CD4-positive, alpha-beta T cell treated with Interleukin-1 beta for 1 hour (primary cell): ENCODE results near the gene SLC41A1.

ENCODE experiments used
- DNase-seq, 2 donors: peaks; one replicate each; pipeline ENCODE4 v3.0.0-alpha.2; 2020 to 2022

Gene SLC41A1

DNA sequence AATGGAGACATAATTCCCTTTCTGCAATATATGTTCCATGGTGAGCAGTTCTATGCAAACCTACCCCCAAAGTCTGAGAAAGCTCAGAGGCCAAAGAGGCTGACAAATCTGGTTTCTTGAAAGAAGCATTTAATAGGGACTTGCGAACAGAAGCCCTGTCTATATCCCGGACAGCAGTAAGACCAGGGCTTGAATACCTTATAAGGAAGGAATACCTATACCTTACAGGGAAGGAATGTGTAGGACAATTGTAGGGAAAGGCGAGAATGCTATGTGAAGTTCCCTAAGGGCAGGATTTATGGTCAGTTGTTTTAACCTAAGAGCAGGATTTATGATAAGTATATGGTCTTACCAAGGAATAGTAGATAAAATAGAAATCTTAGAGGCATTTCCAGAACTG lies 5.0 kb upstream of the SLC41A1 start:
- DNase-seq = no peak

DNA sequence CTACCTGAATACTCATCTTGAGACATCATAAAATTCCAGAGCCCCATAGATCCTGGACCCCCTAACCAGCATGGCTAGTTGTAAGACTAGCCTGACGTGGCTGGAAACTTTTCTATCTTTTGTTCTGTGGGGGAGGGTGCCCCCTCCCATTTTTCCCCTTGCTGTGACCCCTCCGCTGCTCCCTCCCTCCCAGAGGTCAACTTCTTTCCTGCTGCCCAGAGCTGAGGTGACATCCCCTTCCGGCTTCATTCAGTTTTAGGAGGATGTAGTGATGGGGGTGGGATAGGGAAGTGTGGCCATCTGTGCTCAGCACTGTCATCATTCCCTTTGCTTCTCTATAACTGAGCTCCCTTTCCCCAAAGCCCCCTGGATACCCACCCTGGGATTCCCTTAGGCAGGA lies 4.4 kb upstream of the SLC41A1 start:
- no peak for DNase-seq

DNA sequence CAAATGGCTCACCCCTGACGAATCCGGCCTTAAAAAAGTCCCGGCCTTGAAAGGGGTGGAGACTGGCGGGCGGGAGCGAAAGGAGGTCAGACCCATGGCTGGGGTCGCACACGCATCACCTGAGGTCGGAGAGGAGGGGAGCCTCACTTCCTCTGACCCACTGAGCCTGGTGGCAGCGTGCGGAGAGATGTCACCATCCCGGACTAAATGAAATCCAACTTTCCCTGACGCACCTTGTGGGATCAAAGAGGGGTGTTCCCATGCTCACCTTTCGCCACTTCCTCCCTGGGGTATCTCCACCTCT lies 709 bp upstream of the SLC41A1 start:
- peak; percentile 7 to 48 for DNase-seq

DNA sequence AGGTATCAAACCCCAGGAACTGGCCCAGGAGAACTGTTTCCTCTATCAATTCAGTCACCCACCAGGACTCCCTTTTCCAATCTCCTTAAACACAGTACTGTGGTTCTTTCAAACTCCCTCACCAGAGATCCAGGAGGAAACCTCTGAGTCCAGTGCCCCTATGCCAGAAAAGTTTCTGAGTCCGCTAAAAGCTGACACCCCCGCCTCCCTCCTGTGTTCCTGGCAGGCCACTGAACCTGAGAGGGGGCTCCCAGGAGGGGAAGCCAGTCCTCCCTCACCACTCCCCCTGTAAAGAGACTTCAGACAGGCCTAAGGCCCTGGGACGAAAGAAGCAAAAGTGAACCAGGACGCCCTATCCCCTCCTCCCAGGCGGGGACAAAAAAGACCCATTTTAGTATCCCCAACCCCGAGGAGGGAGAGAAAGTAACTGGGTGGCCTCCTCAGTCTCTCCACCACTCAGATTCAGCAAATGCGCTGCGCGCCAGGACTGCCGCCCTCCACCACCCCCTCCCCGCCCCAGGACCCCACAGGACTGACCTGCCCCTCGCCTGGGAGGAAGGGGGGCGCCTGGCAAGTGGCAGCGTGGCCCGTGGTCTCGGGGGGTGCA lies 624 bp downstream of the SLC41A1 start:
- DNase-seq = peak in 1 of 2 donors; percentile 16

DNA sequence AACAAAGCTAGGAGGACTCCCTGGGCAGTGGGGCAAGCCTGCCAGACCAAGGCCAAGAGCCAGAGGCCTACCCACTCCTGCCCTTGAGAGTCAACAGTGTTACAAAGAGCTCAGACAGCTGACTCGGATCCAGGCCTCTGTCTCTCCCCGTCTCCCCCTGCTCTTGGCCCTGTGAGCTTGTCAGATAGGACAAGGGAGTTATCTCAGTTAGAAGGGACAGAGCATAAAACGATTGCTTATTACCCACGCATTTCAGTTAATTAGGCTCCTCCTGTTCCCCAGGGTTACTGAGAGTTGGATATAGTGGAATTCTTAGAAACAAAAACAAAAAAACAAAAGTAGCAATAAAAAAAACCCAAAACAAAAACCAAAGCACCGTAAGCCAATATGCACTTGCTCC lies 1.3 kb downstream of the SLC41A1 start:
- no peak for DNase-seq

DNA sequence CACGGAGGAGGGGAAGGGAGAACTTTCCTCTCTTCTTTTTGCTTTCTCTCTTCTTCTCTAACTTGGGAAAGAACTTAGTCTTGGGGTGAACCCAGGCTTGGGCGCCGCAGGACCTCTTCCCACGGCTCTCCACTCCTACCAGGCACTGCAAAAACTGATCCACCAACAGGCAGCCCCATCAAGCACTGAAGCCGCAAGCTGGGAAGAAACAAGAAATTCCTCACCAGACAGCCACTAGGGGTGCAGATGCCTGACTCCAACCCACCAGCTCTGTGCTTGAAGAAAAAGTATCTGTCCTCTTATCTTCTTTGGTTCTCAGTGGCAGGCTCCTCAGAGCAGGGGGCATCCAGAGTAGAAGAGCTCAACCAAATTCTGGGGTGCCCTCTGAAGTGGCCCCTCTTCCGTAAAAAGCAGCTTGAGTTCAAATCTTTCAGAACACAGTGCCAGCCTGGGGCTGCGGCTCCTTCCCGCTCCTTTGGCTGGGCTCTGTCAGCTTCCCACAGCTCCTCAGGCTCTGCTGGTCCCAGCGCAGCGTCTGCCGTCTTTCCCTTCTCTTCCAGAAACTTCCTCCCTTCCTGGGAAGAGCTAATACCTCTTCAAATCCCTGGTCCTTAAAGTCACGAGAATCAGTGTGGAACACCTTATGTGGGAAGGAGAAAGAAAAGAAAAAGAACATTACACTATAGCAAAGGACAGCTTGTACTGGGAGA lies 2.4 kb downstream of the SLC41A1 start:
- no peak for DNase-seq

DNA sequence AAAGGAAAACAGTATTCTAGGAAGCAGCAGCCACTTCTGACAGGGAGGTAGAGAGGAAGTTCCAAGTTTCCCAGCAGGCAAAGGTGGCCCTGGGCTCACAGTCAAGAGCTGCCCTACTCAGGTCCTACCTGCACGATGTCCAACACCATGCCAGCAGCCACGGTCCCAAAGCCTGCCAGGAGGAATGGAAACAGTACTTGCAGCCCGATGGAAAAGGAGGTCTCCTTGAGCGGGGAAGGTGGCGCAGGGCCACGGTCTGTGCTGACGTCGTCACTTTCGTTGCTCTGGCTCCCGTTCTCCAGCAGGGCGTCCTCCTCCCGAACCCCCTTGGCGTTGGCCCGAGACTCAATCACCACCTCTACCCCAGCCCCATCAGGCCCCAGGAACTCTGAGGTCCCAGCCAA lies 3.1 kb downstream of the SLC41A1 start:
- no peak for DNase-seq

DNA sequence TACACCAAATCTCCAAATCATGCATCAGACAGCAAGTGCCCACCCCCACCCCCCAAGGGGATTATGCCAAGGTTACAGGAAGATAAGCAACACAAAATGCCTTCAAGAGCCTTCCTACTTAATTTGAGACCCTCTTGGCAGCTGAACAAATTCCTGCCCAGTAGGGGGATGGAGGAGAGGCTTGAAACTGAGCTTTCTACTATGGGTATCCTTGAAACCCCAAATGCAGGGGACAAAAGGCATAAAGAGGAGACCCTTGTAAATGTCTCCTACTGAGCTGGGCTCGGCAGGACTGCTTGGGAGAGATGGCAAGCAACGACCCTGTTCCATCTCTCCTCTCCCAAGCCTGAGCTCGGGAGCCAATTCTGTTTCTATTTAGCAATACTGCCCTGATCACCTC lies 3.5 kb downstream of the SLC41A1 start:
- DNase-seq = no peak

DNA sequence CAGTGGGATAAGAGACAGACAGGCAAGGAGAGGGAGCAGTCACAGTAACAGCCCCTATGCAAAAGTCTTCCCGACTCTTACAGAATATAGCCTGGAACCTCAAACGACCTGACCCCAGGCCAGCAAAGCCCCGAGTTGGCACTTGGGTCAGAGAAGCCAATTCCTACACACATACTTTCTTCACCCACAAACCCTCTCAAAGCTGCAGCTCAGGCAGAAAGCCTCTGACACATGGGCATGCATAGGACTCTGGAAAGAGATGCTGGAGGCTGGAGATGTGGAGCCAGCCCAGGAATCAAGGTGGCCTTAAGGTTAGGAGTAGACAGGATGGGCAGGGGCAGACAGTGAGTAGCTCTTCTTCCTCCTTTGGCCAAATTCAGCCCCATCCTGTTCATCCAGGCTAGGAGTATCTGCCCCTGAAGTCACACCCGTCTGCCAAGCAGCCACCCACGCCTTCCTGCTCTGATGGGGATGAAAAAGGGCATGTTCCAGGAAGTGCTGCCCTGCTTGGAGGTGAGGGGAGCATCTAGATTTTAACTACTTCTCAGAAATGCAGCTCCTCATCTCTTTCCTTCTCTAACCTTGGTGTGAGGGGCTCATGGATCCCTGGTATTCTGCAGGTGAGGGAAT lies 7.8 kb downstream of the SLC41A1 start:
- DNase-seq = peak in 1 of 2 donors; percentile 16

DNA sequence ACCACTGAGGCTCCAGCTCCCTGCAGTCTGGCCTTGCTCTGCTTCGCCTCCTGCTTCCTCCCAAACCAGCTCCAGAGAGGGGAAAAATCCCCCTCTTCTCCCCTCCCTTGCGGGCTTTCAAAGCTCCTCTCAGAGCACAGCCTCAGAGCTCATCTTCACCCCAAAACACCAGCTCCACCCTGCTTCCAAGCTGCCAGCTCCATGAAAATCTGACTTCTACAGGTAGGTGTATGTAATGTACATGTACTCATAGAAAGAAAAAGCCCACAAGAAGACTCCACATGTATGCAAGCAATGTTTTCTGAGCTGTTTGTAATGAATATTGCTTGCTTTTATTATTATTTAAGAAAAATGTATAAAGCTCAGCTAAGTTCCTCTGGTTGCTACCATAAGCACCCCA lies 8.4 kb downstream of the SLC41A1 start:
- DNase-seq = no peak

DNA sequence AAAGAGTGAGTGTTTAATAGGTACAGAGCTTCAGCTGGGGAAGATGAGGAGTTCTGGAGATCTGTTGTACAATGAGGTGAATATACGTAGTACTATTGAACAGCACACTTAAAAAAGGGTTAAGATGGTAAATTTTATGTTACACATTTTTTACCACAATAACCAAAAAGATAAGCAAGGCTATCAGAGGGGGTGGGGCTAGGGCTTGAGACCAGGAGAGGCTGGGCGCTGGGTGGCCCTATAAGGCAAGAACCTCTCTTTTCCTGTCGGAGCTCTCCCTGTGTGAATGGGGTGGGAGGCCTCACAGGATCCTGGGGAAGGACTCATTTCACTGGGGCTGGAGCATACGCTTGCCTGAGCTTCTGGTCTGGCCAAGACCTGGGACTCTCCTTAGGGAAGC lies 9.0 kb downstream of the SLC41A1 start:
- DNase-seq = no peak

DNA sequence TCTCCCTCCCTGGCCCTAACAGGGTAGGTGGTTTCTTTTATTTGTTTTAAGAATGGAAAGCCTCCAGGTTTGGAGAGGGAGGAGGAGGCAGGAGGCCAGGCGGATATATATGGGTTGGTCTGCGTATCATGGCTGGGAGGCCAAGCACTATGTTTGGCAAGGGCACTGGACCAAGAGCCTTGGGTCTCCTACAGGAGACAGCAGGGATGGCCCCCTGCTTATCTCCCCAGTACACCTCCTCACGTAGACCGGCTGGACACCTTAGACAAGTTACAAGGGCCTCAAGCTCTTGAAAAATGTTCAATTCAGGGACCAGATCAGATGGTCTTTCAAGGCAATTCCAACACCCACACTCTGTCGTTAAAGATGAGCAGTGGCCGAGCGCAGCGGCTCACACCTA lies 10.9 kb downstream of the SLC41A1 start:
- DNase-seq = no peak

DNA sequence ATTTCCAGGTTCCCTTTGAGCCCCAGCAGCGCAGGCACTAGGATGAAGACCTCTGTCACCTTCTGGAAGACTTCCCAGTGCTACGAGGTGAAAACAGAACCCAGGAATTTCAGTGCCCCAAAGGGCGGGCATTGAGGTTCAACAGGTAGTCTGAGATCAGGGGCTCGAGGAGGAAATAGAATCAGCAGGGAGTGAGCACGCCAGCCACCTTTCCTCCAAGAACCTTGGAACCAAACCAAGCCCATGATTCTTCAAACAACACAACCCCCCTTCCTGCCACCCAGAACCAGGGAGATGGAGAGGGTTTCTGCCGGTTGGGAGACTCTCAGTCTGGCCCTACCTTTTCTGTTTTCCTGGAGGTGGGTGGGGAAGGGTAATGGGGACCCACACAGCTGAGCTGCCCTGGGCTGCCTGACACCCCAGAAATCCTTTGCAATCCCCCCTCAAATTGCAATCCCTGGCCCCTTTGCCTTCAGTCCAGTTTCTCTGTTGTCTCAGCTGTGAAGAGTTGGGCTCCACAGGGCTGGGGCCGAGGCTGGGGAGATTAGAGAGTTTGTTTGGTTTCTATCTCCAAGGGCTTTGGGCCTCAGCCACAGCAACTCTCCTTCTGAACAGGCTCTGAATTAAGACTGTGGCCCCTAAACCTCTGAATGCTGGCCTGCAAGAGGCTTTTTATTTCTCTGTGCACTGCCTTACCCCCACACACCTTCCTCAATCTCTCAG lies 11.9 kb downstream of the SLC41A1 start:
- no peak for DNase-seq

DNA sequence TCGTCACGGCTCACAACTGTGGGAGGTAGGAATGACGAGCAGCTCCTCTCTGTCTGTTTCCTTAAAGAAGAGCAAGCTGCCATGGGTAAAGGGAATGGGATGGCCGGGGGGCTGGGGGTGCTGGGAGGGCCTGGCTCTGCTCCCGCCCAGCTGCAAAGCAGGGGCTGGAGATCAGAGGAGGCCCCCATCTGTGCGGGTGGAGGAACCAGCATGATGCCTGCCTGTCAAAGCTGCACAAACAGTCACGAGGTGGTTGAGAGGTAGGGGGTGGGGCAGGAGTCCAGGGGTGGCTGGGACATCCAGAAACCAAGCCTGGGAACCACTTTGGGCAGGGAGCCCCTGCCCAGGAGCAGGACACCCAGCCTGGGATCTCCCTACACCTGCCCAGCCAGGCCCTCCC lies 12.6 kb downstream of the SLC41A1 start:
- no peak for DNase-seq

DNA sequence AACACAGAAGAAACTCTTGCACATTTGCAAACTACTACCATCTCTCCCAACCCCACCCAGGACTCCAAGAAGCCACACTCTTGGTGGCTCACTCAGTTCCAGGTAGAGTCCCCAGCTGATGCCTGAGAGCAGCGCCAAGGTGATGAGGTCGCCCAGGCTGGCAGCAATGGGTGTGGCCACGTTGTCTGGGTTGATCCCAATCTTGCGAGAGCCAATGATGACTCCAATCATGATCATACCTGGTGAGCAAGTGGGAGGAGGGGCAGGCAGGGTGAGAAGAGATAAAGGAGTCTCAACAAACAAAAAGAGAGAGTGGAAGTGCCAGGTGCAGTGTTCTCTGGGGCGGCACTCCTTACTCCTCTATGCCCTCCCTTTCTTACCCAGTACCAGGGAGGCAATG lies 14.4 kb downstream of the SLC41A1 start:
- no peak for DNase-seq

DNA sequence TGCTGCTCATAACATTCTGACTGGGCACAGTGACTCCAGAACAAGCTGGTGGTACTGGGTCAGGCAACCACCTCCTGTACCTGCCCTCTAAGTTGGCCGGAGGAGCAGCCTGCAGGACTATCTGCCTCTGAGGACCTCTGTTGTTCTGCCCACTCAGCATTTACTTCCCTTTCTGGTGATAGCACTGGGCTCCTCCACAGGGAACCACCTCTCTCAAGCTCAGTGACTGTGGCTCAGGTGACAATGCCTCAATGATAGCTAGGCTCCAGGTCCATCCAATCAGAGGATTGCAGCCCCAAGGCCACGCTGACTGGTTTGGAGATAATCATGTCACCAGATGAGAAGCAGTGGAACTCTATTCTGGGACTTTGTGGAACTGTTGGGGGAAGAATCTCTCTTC lies 15.8 kb downstream of the SLC41A1 start:
- DNase-seq = no peak

DNA sequence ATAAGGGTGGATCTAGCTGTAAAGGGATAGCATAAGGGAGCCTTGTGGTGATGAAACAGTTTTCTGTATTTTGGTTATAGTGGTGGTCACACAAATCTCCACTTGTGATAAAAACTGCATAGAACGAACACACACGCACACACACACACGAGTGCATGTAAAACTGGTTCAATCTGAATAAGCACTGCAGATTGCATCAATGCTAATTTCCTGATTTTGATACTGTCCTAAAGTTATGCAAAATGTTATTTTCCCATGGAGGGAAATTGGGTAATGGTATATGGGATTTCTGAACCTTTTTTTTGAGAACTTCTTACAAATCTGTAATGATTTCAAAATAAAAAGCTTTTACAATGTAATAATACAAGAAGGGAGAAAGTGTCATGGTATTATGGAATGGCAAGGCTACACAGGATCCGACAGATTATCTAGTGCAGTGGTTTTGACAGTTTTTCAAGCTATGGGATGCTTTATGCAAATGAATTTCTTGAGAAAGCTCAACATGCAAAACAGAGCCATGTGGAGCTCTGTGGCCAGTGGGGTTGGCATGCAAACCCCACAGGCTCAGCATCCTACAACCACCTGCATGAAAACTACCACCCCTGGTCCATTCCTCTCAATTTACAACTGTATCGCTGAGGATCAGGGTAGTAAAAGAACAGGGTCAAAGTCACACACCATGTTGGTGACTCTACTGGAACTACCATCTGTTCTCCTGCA lies 18.8 kb downstream of the SLC41A1 start:
- DNase-seq = no peak

DNA sequence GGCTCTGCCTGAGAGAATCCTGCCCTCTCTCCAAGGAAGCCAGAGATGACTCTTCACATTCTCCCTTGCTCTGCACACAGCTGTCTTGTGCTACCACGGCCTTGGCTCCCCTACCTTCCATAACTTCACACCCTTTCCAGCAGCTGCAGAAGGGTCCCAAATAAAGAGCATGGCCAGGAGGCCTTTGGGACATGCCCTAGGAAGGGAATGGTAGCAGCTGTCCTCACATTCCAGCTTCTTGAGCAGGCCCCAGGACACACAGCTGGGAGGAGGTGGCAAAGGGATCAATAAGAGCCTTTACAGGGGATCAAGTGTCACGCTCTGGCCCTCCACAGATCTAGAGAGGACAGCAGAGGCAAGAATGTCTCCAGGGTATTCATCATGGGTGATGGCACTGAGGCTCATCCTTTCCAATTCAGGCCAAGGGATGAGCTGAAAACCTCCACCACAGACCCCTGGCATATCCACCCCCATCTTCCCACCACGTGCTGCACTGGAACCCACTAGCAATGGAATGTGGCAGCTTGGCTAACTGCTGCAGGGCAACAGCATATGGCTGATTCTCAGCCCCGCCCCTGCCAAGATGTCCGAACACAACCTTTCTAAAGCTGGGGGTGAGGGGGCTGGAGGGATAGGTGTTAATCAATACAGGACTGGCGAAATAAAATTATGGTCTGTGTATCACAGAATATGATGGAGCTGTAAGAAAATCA lies 19.9 kb downstream of the SLC41A1 start:
- no peak for DNase-seq

DNA sequence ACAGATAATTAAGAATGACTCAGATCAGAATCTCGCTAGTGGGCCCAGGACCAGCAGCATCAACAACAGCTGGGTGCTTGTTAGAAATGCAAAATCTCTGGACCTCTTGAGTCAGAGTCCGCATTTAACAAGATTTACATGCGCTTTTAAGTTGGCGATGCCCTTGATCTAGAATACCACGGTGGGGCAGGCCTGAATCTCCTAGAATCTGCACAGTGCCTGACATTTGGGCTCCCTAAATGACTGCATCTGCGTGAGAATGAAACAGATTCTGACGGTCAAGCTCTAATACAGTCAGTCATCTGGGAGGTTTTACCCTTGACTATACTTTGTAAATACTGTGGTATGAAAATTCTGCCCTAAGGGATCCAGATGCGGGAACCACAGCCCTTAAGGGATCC lies 20.5 kb downstream of the SLC41A1 start:
- DNase-seq = no peak

DNA sequence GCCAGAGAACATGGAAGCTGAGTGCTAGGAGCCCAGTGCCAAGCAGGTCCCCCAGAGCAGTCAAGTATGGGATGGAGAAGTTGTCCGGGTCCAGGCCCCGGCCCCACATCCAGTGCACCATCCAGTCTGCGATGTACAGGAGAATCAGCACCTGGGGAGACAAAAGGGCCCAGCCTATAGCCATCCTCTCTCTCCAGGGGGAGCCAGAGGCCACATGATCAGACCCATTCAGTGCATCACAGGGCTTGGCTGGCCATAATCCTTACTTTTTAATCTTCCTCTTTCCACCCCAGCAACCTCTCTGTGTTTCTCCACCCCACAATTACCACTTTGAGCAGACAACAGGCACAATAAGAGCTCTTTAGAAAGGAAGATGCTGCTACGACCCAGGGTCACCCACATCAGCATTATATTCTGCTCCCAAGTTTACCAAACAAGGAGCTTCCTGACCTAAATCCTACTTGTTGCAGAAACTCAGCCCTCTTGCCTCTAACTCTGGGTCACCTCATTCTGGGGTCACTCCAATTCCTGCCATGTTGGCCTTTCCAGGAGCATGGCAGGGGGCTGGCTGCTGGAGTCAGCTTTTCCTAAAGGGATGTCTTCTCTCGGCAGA lies 21.3 kb downstream of the SLC41A1 start:
- peak; percentile 61 to 67 for DNase-seq

DNA sequence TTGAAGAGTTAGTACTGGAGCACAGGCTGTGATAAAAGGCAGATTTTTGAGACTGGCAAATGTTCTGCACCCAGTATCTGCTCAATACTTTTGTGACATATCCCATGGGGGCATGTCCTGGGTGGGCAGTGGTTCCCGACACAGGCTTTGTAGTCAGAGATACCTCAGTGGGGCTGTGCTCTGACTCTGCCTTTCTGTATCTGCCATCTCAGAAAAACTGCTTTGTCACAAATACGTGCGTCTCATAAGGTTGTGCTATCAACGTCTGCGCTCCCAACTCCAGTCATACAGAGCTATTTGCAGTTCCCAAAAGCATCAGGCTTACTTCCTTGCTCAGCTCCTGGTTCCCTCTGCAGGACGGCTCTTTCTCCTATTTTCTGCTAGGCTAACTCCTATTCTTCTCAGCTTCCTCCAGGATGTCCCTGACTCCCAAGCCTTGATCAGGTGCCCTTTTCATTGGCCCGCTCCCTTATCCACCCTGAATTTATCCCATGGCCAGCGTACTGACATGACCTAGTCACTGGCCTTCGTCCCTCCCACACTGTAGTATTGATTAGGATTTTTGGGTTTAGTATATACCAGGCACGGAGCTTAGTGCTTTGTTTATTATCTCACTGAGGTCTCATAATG lies 25.6 kb downstream of the SLC41A1 start:
- DNase-seq = no peak

DNA sequence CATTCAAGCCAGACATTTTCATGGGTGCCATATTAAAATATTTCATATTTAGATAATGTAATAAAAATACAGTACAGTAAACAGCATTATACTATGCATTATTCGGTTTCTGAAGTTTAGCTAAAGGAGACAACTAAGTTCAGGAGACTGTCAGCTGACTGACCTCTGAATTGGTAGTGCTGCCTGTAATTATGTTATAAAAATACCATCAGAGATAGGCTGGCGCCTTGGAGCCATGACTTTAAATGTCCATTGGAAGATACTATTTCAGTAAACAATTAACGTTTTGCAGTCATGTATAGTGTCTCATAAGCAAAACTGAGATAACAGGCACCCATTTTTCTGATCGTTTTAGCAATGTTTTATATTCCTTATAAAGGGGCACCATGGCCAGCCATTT lies 26.4 kb downstream of the SLC41A1 start:
- no peak for DNase-seq
